Breast epithelium (tissue), 3 donors: Measurements from ENCODE around the gene ASXL1.

Experiments used
- CTCF ChIP-seq, 3 donors: fragments of 450-650 bp; IDR thresholded peaks; one replicate each; pipeline ENCODE4 v1.5.1; 2016 to 2017; ENCODE audit warnings: antibody characterized with exemption in 3 of 3, mild to moderate bottlenecking in 3 of 3, moderate library complexity in 3 of 3
- POLR2A ChIP-seq: fragments of 450-650 bp; IDR thresholded peaks from one replicate; pipeline ENCODE4 v1.6.1; 2016; ENCODE audit warnings: antibody characterized with exemption, mild to moderate bottlenecking, moderate library complexity
- POLR2AphosphoS5 ChIP-seq, 3 donors: sonication (generic); formaldehyde crosslinking; IDR thresholded peaks; one replicate each; pipeline ENCODE4 v1.6.1; 2017; ENCODE audit warnings: antibody characterized with exemption in 3 of 3

GRCh38 chr20:32452776-32453466, 94.8 kb downstream of the ASXL1 start:
- TF ChIP-seq POLR2A (no peak), CTCF (IDR thresholded peaks at IDR 0.05) (no peak), POLR2AphosphoS5 (IDR thresholded peaks at IDR 0.05) (no peak)
